H1 (cell line): ENCODE data around the gene ITIH1.

ENCODE experiments used
- CHD2 ChIP-seq: IDR thresholded peaks from 2 replicates; pipeline ENCODE4 v1.6.1; 2012; ENCODE audit warnings: low read length, improper control_type of control experiment
- CREB1 ChIP-seq: IDR thresholded peaks from 2 replicates; pipeline ENCODE4 v1.6.1; 2012; ENCODE audit warnings: inconsistent platforms
- CTCF ChIP-seq, 3 experiments: IDR thresholded peaks; 1 replicate in 2 of 3; 2 replicates in 1 of 3; pipeline versions ENCODE4 v1.5.1 to v1.6.1; 2011; ENCODE audit warnings: low read length in 3 of 3, mild to moderate bottlenecking in 3 of 3, inconsistent platforms in 2 of 3, low read depth in 1 of 3, moderate library complexity in 1 of 3; ENCODE audit not compliant: insufficient read depth in 1 of 3; ENCODE audit errors: control extremely low read depth in 1 of 3
- EP300 ChIP-seq, 2 experiments: IDR thresholded peaks; 1 replicate in 1 of 2; 2 replicates in 1 of 2; pipeline ENCODE4 v1.6.1; 2011 to 2012; ENCODE audit warnings: low read depth in 2 of 2, low read length in 2 of 2, mild to moderate bottlenecking in 2 of 2, borderline replicate concordance in 1 of 2, inconsistent platforms in 1 of 2, moderate library complexity in 1 of 2
- POLR2A ChIP-seq, 2 experiments: IDR thresholded peaks; 1 replicate in 1 of 2; 2 replicates in 1 of 2; pipeline ENCODE4 v1.6.1; 2011; ENCODE audit warnings: low read depth in 2 of 2, low read length in 2 of 2, mild to moderate bottlenecking in 2 of 2; ENCODE audit errors: control extremely low read depth in 1 of 2
- POLR2AphosphoS5 ChIP-seq: IDR thresholded peaks from 2 replicates; pipeline ENCODE4 v1.6.1; 2011; ENCODE audit warnings: low read depth, low read length
- RAD21 ChIP-seq, 2 experiments: IDR thresholded peaks in 1 of 2; conservative IDR thresholded peaks in 1 of 2; 2 replicates each; pipeline ENCODE4 v1.6.1; 2011; ENCODE audit warnings: low read depth in 2 of 2, low read length in 2 of 2, improper control_type of control experiment in 1 of 2, inconsistent platforms in 1 of 2, mild to moderate bottlenecking in 1 of 2, moderate library complexity in 1 of 2
- SIX5 ChIP-seq: IDR thresholded peaks from 2 replicates; pipeline ENCODE4 v1.6.1; 2011; ENCODE audit warnings: mild to moderate bottlenecking, low read depth, low read length
- TAF1 ChIP-seq: IDR thresholded peaks from 2 replicates; pipeline ENCODE4 v1.6.1; 2011; ENCODE audit warnings: mild to moderate bottlenecking, low read depth, low read length

- TF ChIP-seq CTCF (IDR thresholded peaks at IDR 0.05; ENCODE audit: control extremely low read depth in 1 of 3, insufficient read depth in 1 of 3, low read depth in 1 of 3, low read length in 3 of 3) (no peak), CREB1 (no peak), CHD2 (no peak), RAD21 (IDR thresholded peaks at IDR 0.05 in 1 of 2, conservative IDR thresholded peaks at IDR 0.05 in 1 of 2; ENCODE audit: low read depth in 2 of 2, low read length in 2 of 2) (no peak), POLR2A (IDR thresholded peaks at IDR 0.05; ENCODE audit: control extremely low read depth in 1 of 2, low read depth in 2 of 2, low read length in 2 of 2) (no peak), POLR2AphosphoS5 (no peak), SIX5 (no peak), TAF1 (no peak), EP300 (IDR thresholded peaks at IDR 0.05; ENCODE audit: borderline replicate concordance in 1 of 2, low read depth in 2 of 2, low read length in 2 of 2) (no peak)
These were observed 34.1 kb downstream of the ITIH1 start for GRCh38 chr3:52811452-52812011.
